ENCODE measurements around the gene RAP1GAP2. TPM values are rescaled to one million over a fixed set of nuclear protein-coding genes. Genes with fewer than 3 reads are reported as not detected.
"Not testable (repeated sequence)": the region's sequence is repeated elsewhere in the genome, so short reads cannot be mapped to it uniquely, and the experiment has no call there.

Gene RAP1GAP2
- total and polyA plus RNA-seq, 8 donors, result 11.8 to 92.4 (median 31.0) TPM

- Histone ChIP-seq H3K9me3 (no peaks in the 10 kb centered on the region), H3K4me3 (no peak overlapping the region), H3K36me3 (peaks cover 0 to 65% (median 46%) of the 10 kb centered on the region in 4 donors), H3K4me1 (peaks cover 0 to 21% (median 5%) of the 10 kb centered on the region in 4 donors), H3K27ac (peak overlapping the region in 2 of 5 donors; percentile 65 to 71), H3K27me3 (no peaks in the 10 kb centered on the region)
- WGBS, 5 donors, result 89 to 94% (median 92%) methylated on average over 6 of the region's 6 CpGs
- intact Hi-C loops (cut with DNase I; ENCODE audit: low total_unique reads), result no loop called here
- no peak for DNase-seq
- TF ChIP-seq CTCF (IDR thresholded peaks at IDR 0.05), result no peak
- no peak for TF ChIP-seq POLR2A (IDR thresholded peaks at IDR 0.05)
- no peak for TF ChIP-seq EP300 (IDR thresholded peaks at IDR 0.05)
- no peak for TF ChIP-seq POLR2AphosphoS5 (IDR thresholded peaks at IDR 0.05)
These were observed 185.1 kb downstream of the RAP1GAP2 start for GRCh38 chr17:2981325-2981724.

GRCh38 chr17:2982854-2983253 is 186.6 kb downstream of the RAP1GAP2 start:
- TF ChIP-seq POLR2AphosphoS5 (IDR thresholded peaks at IDR 0.05) (peak; percentile 39 to 89 (median 80)), EP300 (IDR thresholded peaks at IDR 0.05) (peak; percentile 62), POLR2A (IDR thresholded peaks at IDR 0.05) (no peak)
- Histone ChIP-seq H3K27me3 (no peaks in the 10 kb centered on the region), H3K9me3 (no peaks in the 10 kb centered on the region), H3K4me3 (no peak overlapping the region), H3K4me1 (peaks cover 0 to 21% (median 5%) of the 10 kb centered on the region in 4 donors), H3K36me3 (peaks cover 0 to 80% (median 57%) of the 10 kb centered on the region in 4 donors), H3K27ac (peak overlapping the region in 4 of 5 donors; percentile 47 to 71 (median 62))
- intact Hi-C loops (cut with DNase I; ENCODE audit: low total_unique reads), result no loop called here
- 46 to 81% (median 62%) methylated on average over 18 of the region's 18 CpGs for WGBS, 5 donors
- DNase-seq, result peak in 1 of 2 donors; percentile 76

DNA sequence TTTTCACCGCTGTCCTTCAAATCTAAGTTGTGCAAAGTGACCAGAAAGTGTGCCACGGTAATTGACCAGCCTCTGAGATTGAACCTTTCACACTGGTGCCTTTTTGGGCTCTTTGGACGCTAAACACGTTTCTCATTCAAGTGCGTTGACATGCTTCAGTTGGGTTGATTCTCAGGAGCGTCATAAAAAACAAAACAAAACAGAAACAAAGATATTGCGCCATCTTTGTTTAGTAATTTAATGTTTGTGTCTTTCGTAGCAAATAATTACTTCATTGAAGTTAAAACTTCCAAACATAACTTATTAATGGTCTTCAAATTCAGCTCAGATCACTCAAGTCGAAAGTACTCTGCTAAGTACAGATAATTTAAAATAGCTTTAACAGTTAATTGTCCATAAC is 187.0 kb downstream of the RAP1GAP2 start:
- Histone ChIP-seq H3K4me1 (peaks cover 0 to 21% (median 5%) of the 10 kb centered on the region in 4 donors), H3K27me3 (no peaks in the 10 kb centered on the region), H3K9me3 (no peaks in the 10 kb centered on the region), H3K36me3 (peaks cover 0 to 84% (median 57%) of the 10 kb centered on the region in 4 donors), H3K4me3 (no peak overlapping the region), H3K27ac (peak overlapping the region in 4 of 5 donors; percentile 47 to 71 (median 62))
- WGBS, 5 donors, result 75 to 81% (median 80%) methylated on average over 9 of the region's 9 CpGs
- no peak for DNase-seq
- TF ChIP-seq POLR2A (IDR thresholded peaks at IDR 0.05) (no peak), EP300 (IDR thresholded peaks at IDR 0.05) (no peak), POLR2AphosphoS5 (IDR thresholded peaks at IDR 0.05) (no peak), CTCF (IDR thresholded peaks at IDR 0.05) (no peak)
- intact Hi-C loops (cut with DNase I; ENCODE audit: low total_unique reads), result no loop called here

- Histone ChIP-seq H3K4me3 (no peak overlapping the region), H3K27me3 (no peaks in the 10 kb centered on the region), H3K27ac (no peak overlapping the region), H3K4me1 (peaks cover 0 to 21% (median 5%) of the 10 kb centered on the region in 4 donors), H3K36me3 (peaks cover 0 to 83% (median 56%) of the 10 kb centered on the region in 4 donors), H3K9me3 (no peaks in the 10 kb centered on the region)
- TF ChIP-seq EP300 (IDR thresholded peaks at IDR 0.05), result no peak
- no peak for TF ChIP-seq POLR2A (IDR thresholded peaks at IDR 0.05)
- TF ChIP-seq CTCF (IDR thresholded peaks at IDR 0.05), result no peak
- TF ChIP-seq POLR2AphosphoS5 (IDR thresholded peaks at IDR 0.05), result no peak
- no peak for DNase-seq
- 79 to 83% (median 82%) methylated on average over 5 of the region's 5 CpGs for WGBS, 5 donors
- intact Hi-C loops (cut with DNase I; ENCODE audit: low total_unique reads), result no loop called here
These were observed 189.1 kb downstream of the RAP1GAP2 start for GRCh38 chr17:2985318-2985717.

- Histone ChIP-seq H3K27ac (no peak overlapping the region), H3K4me1 (peaks cover 0 to 14% (median 4%) of the 10 kb centered on the region in 4 donors), H3K27me3 (no peaks in the 10 kb centered on the region), H3K9me3 (no peaks in the 10 kb centered on the region), H3K36me3 (peaks cover 2 to 83% (median 55%) of the 10 kb centered on the region in 4 donors), H3K4me3 (no peak overlapping the region)
- 86 to 96% (median 95%) methylated on average over 5 of the region's 5 CpGs for WGBS, 5 donors
- DNase-seq, result no peak
- TF ChIP-seq POLR2A (IDR thresholded peaks at IDR 0.05) (no peak), CTCF (IDR thresholded peaks at IDR 0.05) (no peak), EP300 (IDR thresholded peaks at IDR 0.05) (no peak), POLR2AphosphoS5 (IDR thresholded peaks at IDR 0.05) (no peak)
- intact Hi-C loops (cut with DNase I; ENCODE audit: low total_unique reads), result no loop called here
These were observed 190.7 kb downstream of the RAP1GAP2 start for GRCh38 chr17:2986925-2987324.

DNA sequence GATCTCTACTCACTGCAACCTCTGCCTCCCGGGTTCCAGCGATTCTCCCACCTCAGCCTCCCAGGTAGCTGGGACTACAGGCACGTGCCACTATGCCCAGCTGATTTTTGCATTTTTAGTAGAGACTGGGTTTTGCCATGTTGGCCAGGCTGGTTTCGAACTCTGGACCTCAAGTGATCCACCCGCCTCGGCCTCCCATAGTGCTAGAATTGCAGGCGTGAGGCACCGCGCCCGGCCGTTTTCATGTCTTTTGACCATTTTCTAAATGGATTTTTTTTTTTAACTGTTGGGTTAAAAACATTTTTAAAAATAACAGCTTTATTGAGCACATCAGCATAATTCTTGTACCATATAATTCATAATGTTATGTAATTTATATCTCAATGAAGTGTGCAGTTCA is 193.2 kb downstream of the RAP1GAP2 start:
- DNase-seq, result not testable (repeated sequence)

More for the DNA sequence above, 193.2 kb downstream of the RAP1GAP2 start:
- 87 to 97% (median 92%) methylated on average over 11 of the region's 11 CpGs for WGBS, 5 donors
- H3K27me3 ChIP-seq; intact Hi-C loops (cut with DNase I; ENCODE audit: low total_unique reads); H3K27ac ChIP-seq; H3K4me1 ChIP-seq; H3K4me3 ChIP-seq; H3K9me3 ChIP-seq: not testable (repeated sequence)
- peaks cover 6 to 83% (median 52%) of the 10 kb centered on the region in 4 donors for H3K36me3 ChIP-seq
